GM18505 (cell line): ENCODE data around the gene SPATS2L.
"Not testable (repeated sequence)": the region's sequence is repeated elsewhere in the genome, so short reads cannot be mapped to it uniquely, and the experiment has no call there.

Experiments used
- ATAC-seq: cut with Tn5 transposase; IDR thresholded peaks from one replicate; pipeline ENCODE4 v1.9.1; 2021; ENCODE audit not compliant: unreplicated experiment
- POLR2A ChIP-seq: IDR thresholded peaks from 4 replicates; pipeline ENCODE4 v1.6.1; 2011; ENCODE audit warnings: borderline replicate concordance; ENCODE audit not compliant: insufficient read depth, insufficient read length; ENCODE audit errors: extremely low read depth

The SPATS2L gene

DNA sequence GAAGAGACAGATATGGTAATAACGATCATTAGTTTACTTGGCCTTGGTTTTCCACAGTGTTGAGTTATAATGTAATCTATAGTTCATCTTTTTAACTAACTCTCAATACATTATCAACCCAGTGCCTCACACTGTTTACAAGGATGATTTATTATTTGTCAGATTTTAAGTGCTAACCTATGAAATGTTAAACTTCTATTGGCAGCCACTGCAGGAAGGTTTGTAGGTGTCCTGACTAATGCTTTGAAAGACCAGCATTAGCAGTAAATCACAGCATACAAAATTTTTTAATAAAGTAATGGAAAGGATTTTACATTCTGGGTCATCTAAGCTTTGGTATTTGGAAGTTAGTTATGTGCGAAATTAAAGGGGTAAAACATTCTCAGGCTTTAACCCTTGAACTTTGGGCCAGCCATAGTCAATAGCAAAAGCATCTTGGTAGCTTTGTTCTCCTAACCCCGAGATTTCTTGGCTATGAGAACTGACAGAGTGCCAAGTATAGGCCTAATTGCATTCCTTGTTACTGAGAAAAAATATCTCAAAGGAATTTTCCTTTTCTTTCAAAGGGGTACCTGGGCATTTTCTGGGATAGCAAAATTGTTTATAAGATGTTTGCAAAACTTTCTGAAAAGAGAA, 30.6 kb downstream of the SPATS2L start:
- no peak for TF ChIP-seq POLR2A
- ATAC-seq: no peak

- no peak for TF ChIP-seq POLR2A
- no peak for ATAC-seq
Observed at GRCh38 chr2:200337621-200338020, 31.1 kb downstream of the SPATS2L start.

DNA sequence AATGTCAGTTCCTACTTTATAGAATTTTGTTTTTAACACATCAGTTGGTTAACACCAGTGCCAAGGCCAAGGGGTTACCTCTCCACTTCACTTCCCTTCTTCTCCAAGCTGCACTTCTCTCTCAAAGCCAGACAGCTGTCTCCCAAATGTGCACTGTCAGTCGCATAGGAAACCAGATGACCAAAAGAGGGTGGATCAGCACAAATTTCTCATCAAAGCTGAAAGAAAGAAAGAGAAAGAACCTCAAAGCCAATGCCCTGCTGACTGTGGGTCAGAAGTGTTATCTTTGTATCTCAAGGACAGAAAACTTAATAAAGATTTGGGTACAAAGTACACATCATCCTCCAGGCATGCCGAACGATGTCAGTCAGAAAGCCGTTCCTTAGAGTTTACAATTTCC, 32.2 kb downstream of the SPATS2L start:
- TF ChIP-seq POLR2A: no peak
- ATAC-seq: no peak

DNA sequence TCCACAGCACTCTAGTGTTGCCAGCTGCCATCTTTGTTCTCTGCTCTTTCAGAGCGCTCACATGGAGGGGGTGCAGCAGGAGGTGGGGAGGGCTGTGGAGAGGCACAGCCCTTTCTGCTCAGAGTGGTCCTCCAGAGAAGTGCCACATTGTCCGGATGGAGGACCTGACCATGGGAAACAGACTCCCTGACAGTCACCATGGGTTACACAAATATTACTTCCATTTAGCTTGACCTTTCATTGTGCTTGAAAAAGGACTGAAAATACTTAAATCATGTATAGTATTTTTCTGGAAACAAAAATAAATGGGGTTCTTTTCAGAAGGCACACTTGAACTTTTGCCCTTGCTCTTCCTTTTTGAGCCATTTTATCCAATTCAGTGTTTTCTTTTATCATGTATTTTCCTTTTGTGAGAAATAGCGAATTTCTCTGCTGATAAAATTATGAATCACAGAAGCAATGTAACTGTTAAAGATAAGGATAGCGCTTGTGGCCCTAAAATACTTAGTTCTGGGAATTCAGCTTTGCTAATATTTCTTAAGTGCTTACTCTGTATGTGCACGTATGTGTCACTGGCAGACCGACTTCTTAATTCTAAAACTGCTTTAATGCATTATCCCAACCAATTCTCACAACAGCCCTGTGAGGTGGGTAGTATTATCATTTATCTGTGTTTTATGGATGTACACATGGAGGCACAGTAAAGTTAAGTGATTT, 34.2 kb downstream of the SPATS2L start:
- no peak for ATAC-seq
- TF ChIP-seq POLR2A: no peak

- TF ChIP-seq POLR2A: no peak
- no peak for ATAC-seq
Observed at GRCh38 chr2:200341376-200341775, 34.9 kb downstream of the SPATS2L start.

GRCh38 chr2:200342235-200342634, 35.7 kb downstream of the SPATS2L start:
- TF ChIP-seq POLR2A: no peak
- no peak for ATAC-seq

DNA sequence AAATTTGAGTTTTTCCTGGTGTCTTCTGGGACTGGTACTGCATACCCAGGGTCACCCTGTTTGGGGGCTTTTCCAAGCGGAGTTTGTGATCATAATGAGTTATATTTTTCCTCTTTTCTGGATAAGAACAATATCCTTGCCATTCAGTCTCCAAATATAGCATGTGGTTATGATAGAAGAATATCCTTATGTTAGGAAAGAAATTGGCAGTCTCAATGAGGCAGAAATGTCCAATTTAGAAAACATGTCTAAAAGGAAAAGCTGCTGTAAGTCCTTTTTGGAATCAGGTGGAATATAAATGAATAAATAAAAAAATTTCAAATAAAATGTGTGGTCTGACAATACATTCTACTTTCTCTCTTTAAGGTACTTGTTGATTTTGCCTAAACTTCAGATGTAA, 36.2 kb downstream of the SPATS2L start:
- TF ChIP-seq POLR2A: no peak
- ATAC-seq: no peak

GRCh38 chr2:200344202-200344601, 37.7 kb downstream of the SPATS2L start:
- ATAC-seq: not testable (repeated sequence)

- TF ChIP-seq POLR2A: no peak
- no peak for ATAC-seq
Observed at GRCh38 chr2:200345975-200346374, 39.5 kb downstream of the SPATS2L start.

GRCh38 chr2:200347301-200347700, 40.8 kb downstream of the SPATS2L start:
- no peak for ATAC-seq
- TF ChIP-seq POLR2A: no peak

GRCh38 chr2:200348897-200349563, 42.5 kb downstream of the SPATS2L start:
- no peak for ATAC-seq
- TF ChIP-seq POLR2A: no peak

- TF ChIP-seq POLR2A: no peak
- ATAC-seq: no peak
Observed at GRCh38 chr2:200349868-200350267, 43.4 kb downstream of the SPATS2L start.

GRCh38 chr2:200350850-200351285, 44.4 kb downstream of the SPATS2L start:
- no peak for TF ChIP-seq POLR2A
- no peak for ATAC-seq

- no peak for TF ChIP-seq POLR2A
- no peak for ATAC-seq
Observed at GRCh38 chr2:200351815-200352214, 45.3 kb downstream of the SPATS2L start.
